ENCODE data around the gene KANSL1. TPM values are rescaled to one million over a fixed set of nuclear protein-coding genes. Genes with fewer than 3 reads are reported as not detected.

KANSL1 gene
- total and polyA plus RNA-seq, 2 donors (not counting 1 experiment from before 2014, with no cell fraction given) = 8.4 to 78.6 TPM

- DNase-seq (ENCODE audit: low read depth in 2 of 2) = no peak
- Histone ChIP-seq H3K9ac (ENCODE audit: insufficient read depth, low read length) (no peak overlapping the region), H3K9me3 (ENCODE audit: control insufficient read depth, insufficient read depth, low read depth, low read length) (no peaks in the 10 kb centered on the region), H3K36me3 (ENCODE audit: control insufficient read depth, insufficient read depth, low read length) (no peaks in the 10 kb centered on the region), H3K4me3 (replicated peaks in 1 of 4; ENCODE audit: control extremely low read depth in 1 of 4, insufficient read depth in 1 of 4, low read depth in 3 of 4, low read length in 4 of 4) (no peak overlapping the region), H3K4me2 (ENCODE audit: extremely low read depth, insufficient read depth, low read length) (no peak overlapping the region), H3K4me1 (ENCODE audit: control insufficient read depth, extremely low read depth, insufficient read depth, low read length) (peaks cover 9% of the 10 kb centered on the region), H3K27ac (ENCODE audit: insufficient read depth, low read length) (no peak overlapping the region), H3K27me3 (ENCODE audit: control insufficient read depth, insufficient read depth, low read length) (no peaks in the 10 kb centered on the region), H4K20me1 (ENCODE audit: control insufficient read depth, extremely low read depth, insufficient read depth, low read length) (no peaks in the 10 kb centered on the region), H3K79me2 (ENCODE audit: control insufficient read depth, insufficient read depth, low read length) (peaks cover 47% of the 10 kb centered on the region), H2AFZ (ENCODE audit: low read length) (no peak overlapping the region)
- TF ChIP-seq EZH2 (IDR thresholded peaks at IDR 0.05; ENCODE audit: low read length, missing control alignments) (no peak), CTCF (conservative IDR thresholded peaks at IDR 0.05 in 1 of 2, IDR thresholded peaks at IDR 0.05 in 1 of 2; ENCODE audit: low read depth in 1 of 2, low read length in 2 of 2) (no peak)
These were observed 4.3 kb upstream of the KANSL1 start for GRCh38 chr17:46197530-46197929.

- Histone ChIP-seq H3K9me3 (ENCODE audit: control insufficient read depth, insufficient read depth, low read depth, low read length) (no peaks in the 10 kb centered on the region), H3K79me2 (ENCODE audit: control insufficient read depth, insufficient read depth, low read length) (peaks cover 49% of the 10 kb centered on the region), H3K4me2 (ENCODE audit: extremely low read depth, insufficient read depth, low read length) (no peak overlapping the region), H3K4me3 (replicated peaks in 1 of 4; ENCODE audit: control extremely low read depth in 1 of 4, insufficient read depth in 1 of 4, low read depth in 3 of 4, low read length in 4 of 4) (no peak overlapping the region), H3K27me3 (ENCODE audit: control insufficient read depth, insufficient read depth, low read length) (no peaks in the 10 kb centered on the region), H4K20me1 (ENCODE audit: control insufficient read depth, extremely low read depth, insufficient read depth, low read length) (no peaks in the 10 kb centered on the region), H3K27ac (ENCODE audit: insufficient read depth, low read length) (no peak overlapping the region), H2AFZ (ENCODE audit: low read length) (no peak overlapping the region), H3K4me1 (ENCODE audit: control insufficient read depth, extremely low read depth, insufficient read depth, low read length) (peaks cover 9% of the 10 kb centered on the region), H3K9ac (ENCODE audit: insufficient read depth, low read length) (no peak overlapping the region), H3K36me3 (ENCODE audit: control insufficient read depth, insufficient read depth, low read length) (no peaks in the 10 kb centered on the region)
- TF ChIP-seq EZH2 (IDR thresholded peaks at IDR 0.05; ENCODE audit: low read length, missing control alignments) = no peak
- TF ChIP-seq CTCF (conservative IDR thresholded peaks at IDR 0.05 in 1 of 2, IDR thresholded peaks at IDR 0.05 in 1 of 2; ENCODE audit: low read depth in 1 of 2, low read length in 2 of 2) = no peak
- DNase-seq (ENCODE audit: low read depth in 2 of 2) = no peak
These were observed 2.9 kb upstream of the KANSL1 start for GRCh38 chr17:46195939-46196716.

- Histone ChIP-seq H3K4me1 (ENCODE audit: control insufficient read depth, extremely low read depth, insufficient read depth, low read length) (peaks cover 9% of the 10 kb centered on the region), H3K36me3 (ENCODE audit: control insufficient read depth, insufficient read depth, low read length) (no peaks in the 10 kb centered on the region), H3K27ac (ENCODE audit: insufficient read depth, low read length) (no peak overlapping the region), H3K27me3 (ENCODE audit: control insufficient read depth, insufficient read depth, low read length) (no peaks in the 10 kb centered on the region), H3K9me3 (ENCODE audit: control insufficient read depth, insufficient read depth, low read depth, low read length) (no peaks in the 10 kb centered on the region), H3K4me2 (ENCODE audit: extremely low read depth, insufficient read depth, low read length) (no peak overlapping the region), H4K20me1 (ENCODE audit: control insufficient read depth, extremely low read depth, insufficient read depth, low read length) (no peaks in the 10 kb centered on the region), H3K4me3 (replicated peaks in 1 of 4; ENCODE audit: control extremely low read depth in 1 of 4, insufficient read depth in 1 of 4, low read depth in 3 of 4, low read length in 4 of 4) (no peak overlapping the region), H3K9ac (ENCODE audit: insufficient read depth, low read length) (no peak overlapping the region), H2AFZ (ENCODE audit: low read length) (no peak overlapping the region), H3K79me2 (ENCODE audit: control insufficient read depth, insufficient read depth, low read length) (peaks cover 55% of the 10 kb centered on the region)
- TF ChIP-seq CTCF (conservative IDR thresholded peaks at IDR 0.05 in 1 of 2, IDR thresholded peaks at IDR 0.05 in 1 of 2; ENCODE audit: low read depth in 1 of 2, low read length in 2 of 2) (no peak), EZH2 (IDR thresholded peaks at IDR 0.05; ENCODE audit: low read length, missing control alignments) (no peak)
- DNase-seq (ENCODE audit: low read depth in 2 of 2) = no peak
These were observed 2.1 kb upstream of the KANSL1 start for GRCh38 chr17:46195217-46195855.

Data from fibroblast of lung (primary cell).